Mucosa of descending colon (tissue), 3 donors: ENCODE data around the gene NOL4L. TPM values are rescaled to one million over a fixed set of nuclear protein-coding genes. Genes with fewer than 3 reads are reported as not detected.

Source experiments
- ATAC-seq: fragments of 200-7000 bp; cut with Tn5 transposase; one replicate; pipeline ENCODE4 v1.9.1; 2020; ENCODE audit warnings: mild to moderate bottlenecking, moderate library complexity
- DNase-seq, 3 donors: peaks; one replicate each; pipeline ENCODE4 v3.0.0-alpha.2; 2020
- H3K36me3 ChIP-seq: fragments of 200-600 bp; one replicate; pipeline ENCODE4 v1.8.0; 2021; ENCODE audit warnings: low read depth, mild to moderate bottlenecking
- H3K4me1 ChIP-seq: fragments of 200-600 bp; one replicate; pipeline ENCODE4 v1.8.0; 2021; ENCODE audit warnings: low read depth, mild to moderate bottlenecking
- H3K4me3 ChIP-seq: fragments of 200-600 bp; one replicate; pipeline ENCODE4 v1.8.0; 2021; ENCODE audit warnings: mild to moderate bottlenecking
- H3K9me3 ChIP-seq: fragments of 200-600 bp; one replicate; pipeline ENCODE4 v1.8.0; 2021; ENCODE audit warnings: mild to moderate bottlenecking
- intact Hi-C, 2 donors: fragments of 100-400 bp; cut with DNase I in 1 of 2; cut with micrococcal nuclease in 1 of 2; formaldehyde crosslinking; loops; one replicate each; pipeline versions ENCODE4 v1.11.0 to v1.11.1; 2022; cut with DNase I, micrococcal nuclease
- total RNA-seq, 3 donors: library from RNA; stranded (reverse); fragmentation: NEBNext Ultra II Directional in 2 of 3; extraction: Animal tissue kit (Norgen Biotek cat#: 25700) in 2 of 3; gene quantifications; one replicate each; pipeline versions ENCODE4 v1.2.1 to v1.2.4, GENCODE V29; 2021 to 2023
- TF ChIP-seq, protein P1 (sequence below): fragments of 200-600 bp; IDR thresholded peaks from one replicate; pipeline ENCODE4 v1.8.0; 2022; ENCODE audit warnings: antibody characterized with exemption, mild to moderate bottlenecking
- donor health status: DM: no; HTN: no; CAD: no; lungs with moderate emphysema.
- donor health status: DM: no; HTN: no; CAD: no.
- donor health status: DM: no; HTN: yes; CAD: no.

NOL4L gene
- total RNA-seq, 3 donors from 2014 or later: 46.1 to 75.3 (median 55.1) TPM

DNA sequence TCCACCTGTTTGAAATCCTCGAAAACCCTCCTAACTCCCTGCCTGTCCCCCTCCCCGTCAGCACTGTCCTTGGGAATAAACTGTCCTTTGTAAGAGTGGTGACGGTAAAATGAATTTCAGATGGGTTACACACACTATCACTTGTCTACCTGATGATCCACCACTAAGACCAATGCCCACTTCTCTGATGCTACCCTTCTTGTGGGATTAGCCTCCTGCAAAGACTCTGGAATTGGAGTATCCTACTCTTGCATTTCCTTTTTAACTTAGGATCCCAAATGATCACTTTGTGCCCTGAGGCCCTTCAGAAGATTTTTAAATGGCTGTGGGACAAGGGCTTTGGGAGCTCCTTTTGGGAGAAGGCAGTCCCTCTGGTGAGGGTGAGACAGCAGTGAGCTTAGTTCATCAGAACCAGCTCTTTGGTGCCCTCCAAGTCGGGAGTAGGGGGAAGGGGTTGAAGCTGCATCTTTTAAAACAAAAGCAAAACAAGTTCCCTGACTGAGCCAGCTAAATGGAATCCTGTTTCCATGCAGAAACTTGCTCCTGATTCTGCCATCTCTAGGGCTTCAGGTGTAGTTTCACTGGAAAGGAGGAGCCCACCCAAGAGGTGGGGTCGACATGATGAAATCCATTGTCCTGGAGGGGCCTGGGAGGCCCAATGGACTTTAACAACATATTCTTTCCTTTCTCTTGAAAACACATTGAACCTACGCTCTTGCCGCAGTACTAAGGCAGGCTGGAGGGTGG, 140.5 kb downstream of the NOL4L start:
- no peaks in the 10 kb centered on the region for H3K4me1 ChIP-seq
- ATAC-seq (no peak), DNase-seq (no peak)
- no peaks in the 10 kb centered on the region for H3K9me3 ChIP-seq
- TF ChIP-seq, protein P1, sequence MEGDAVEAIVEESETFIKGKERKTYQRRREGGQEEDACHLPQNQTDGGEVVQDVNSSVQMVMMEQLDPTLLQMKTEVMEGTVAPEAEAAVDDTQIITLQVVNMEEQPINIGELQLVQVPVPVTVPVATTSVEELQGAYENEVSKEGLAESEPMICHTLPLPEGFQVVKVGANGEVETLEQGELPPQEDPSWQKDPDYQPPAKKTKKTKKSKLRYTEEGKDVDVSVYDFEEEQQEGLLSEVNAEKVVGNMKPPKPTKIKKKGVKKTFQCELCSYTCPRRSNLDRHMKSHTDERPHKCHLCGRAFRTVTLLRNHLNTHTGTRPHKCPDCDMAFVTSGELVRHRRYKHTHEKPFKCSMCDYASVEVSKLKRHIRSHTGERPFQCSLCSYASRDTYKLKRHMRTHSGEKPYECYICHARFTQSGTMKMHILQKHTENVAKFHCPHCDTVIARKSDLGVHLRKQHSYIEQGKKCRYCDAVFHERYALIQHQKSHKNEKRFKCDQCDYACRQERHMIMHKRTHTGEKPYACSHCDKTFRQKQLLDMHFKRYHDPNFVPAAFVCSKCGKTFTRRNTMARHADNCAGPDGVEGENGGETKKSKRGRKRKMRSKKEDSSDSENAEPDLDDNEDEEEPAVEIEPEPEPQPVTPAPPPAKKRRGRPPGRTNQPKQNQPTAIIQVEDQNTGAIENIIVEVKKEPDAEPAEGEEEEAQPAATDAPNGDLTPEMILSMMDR: no peak
- intact Hi-C loops: no loop called here
- H3K36me3 ChIP-seq: peaks cover 3% of the 10 kb centered on the region
- no peak overlapping the region for H3K4me3 ChIP-seq

DNA sequence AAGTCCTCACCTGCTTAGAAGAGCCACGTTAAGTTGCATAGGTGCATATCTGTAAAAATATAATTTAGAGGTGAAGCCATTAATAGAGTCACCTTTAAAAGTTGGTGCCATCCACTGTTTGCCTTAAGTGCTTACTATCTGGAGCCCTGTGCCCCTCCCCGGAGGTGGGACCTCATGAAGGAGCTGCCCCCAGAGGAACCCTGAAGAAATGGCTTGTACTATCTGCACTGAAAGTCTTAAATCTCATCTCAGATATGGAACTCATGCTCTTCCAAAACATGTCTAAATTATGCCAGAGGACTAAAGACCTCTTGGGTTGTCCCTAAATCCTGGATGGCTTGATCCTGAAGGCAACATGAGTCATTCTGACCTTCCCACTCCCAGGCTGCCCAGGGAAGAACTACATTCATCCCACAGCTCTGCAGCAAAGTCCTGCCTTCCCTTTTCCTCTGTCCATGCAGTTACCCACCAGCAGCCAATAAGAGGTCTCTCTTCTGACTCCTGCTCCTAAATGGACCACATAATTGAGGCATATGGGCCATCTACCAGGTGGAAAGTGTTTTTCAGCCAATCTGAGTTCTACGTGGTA, 141.7 kb downstream of the NOL4L start:
- DNase-seq: no peak
- TF ChIP-seq, protein P1: no peak
- ATAC-seq: no peak
- Histone ChIP-seq H3K4me3 (no peak overlapping the region), H3K9me3 (no peaks in the 10 kb centered on the region), H3K4me1 (no peaks in the 10 kb centered on the region), H3K36me3 (peaks cover 3% of the 10 kb centered on the region)
- intact Hi-C loops: no loop called here

DNA sequence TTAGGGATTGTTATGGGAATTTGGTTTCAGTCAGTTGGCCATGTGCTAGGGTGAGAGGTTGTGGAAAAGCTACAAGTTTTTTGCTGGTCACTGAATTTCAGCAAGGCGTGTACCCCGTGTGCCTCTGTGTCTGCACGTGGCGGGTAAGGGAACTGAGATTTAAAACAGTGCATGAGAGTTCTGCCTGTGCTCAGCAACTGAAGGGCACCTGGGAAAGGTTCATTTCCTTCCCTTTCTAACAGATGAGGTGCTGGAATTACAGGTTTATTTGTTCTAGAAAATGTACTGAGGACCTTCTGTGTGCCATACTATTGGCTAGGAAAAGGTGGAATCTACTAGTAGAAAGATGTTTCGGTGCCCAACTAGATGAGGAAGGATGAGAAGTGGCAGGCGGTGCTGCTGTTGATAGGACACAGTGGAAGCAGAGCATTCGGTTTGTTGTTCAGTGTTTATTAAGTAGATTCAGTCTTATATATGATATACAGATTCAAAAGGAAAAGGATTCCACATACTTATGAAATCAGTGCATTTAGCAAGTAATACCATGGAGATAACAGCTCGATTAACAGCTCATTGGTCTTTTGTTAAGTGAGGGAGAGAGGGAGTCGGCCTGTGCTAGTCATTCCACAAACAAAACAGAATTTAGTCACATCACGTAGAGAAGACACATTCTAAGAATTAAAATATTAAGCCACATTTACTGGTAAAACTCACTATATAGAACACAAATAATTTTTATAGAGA, 142.3 kb downstream of the NOL4L start:
- no peaks in the 10 kb centered on the region for H3K4me1 ChIP-seq
- intact Hi-C loops: no loop called here
- TF ChIP-seq, protein P1: no peak
- no peak overlapping the region for H3K4me3 ChIP-seq
- DNase-seq (no peak), ATAC-seq (no peak)
- H3K9me3 ChIP-seq: no peaks in the 10 kb centered on the region
- peaks cover 3% of the 10 kb centered on the region for H3K36me3 ChIP-seq

DNA sequence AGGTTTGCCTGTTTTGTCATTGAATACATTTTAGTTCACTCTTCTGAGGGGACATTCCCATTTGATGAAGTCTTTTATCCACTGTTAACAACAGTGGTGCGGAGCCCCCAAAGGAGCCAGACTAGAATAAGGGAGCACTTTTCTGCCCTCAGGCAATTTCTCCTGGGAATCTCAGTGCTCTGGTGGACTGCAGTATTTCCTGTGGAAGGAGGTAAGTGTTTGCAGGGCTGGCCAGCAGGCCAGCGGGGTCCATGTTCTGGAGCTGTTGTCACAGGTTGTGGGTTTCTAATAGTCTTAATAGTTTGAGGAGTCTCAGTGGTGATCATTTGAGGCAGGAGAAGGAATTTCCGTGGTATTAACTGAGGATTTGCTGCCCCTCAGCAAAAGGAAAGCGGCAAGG, 143.5 kb downstream of the NOL4L start:
- Histone ChIP-seq H3K4me1 (no peaks in the 10 kb centered on the region), H3K4me3 (no peak overlapping the region), H3K36me3 (no peaks in the 10 kb centered on the region), H3K9me3 (no peaks in the 10 kb centered on the region)
- no peak for DNase-seq
- TF ChIP-seq, protein P1: no peak
- intact Hi-C loops: no loop called here
- ATAC-seq: no peak

DNA sequence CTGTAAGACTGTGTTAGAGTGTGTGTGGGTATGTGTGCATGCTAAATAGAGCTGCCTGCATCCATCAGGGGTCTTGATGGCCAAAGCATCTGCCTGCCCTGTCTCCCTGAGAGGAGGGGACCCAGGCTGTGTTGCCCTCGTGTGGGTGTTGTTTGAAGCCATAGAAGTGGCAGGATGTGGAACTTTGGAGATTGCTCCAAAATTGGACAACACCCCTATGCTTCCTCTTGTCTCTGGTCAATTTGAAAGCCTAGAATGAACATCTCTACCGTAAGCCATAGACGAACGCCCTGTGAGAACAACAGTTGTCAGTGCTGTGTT, 144.4 kb downstream of the NOL4L start:
- DNase-seq (no peak), ATAC-seq (no peak)
- Histone ChIP-seq H3K36me3 (no peaks in the 10 kb centered on the region), H3K9me3 (no peaks in the 10 kb centered on the region), H3K4me1 (no peaks in the 10 kb centered on the region), H3K4me3 (no peak overlapping the region)
- intact Hi-C loops: no loop called here
- TF ChIP-seq, protein P1: no peak
